Esophagus muscularis mucosa (tissue), 4 donors: ENCODE measurements around the gene ERBB4. TPM values are rescaled to one million over a fixed set of nuclear protein-coding genes. Genes with fewer than 3 reads are reported as not detected.

Experiments used
- DNase-seq: peaks from one replicate; pipeline ENCODE4 v3.0.0-alpha.2; 2017; ENCODE audit errors: extremely low spot score
- H3K27ac ChIP-seq, 4 donors: fragments of 200-600 bp; sonication (generic); replicated peaks in 1 of 4; 1 replicate in 3 of 4; 2 replicates in 1 of 4; pipeline ENCODE4 v1.5.1; 2016 to 2019; ENCODE audit warnings: mild to moderate bottlenecking in 1 of 4
- H3K27me3 ChIP-seq, 4 donors: fragments of 200-600 bp; sonication (generic); one replicate each; pipeline versions ENCODE4 v1.5.1 to v1.6.0; 2016 to 2019
- H3K36me3 ChIP-seq, 4 donors: fragments of 200-600 bp; sonication (generic); one replicate each; pipeline ENCODE4 v1.5.1; 2016 to 2019
- H3K4me1 ChIP-seq, 4 donors: fragments of 200-600 bp; sonication (generic); one replicate each; pipeline ENCODE4 v1.5.1; 2016 to 2019
- H3K4me3 ChIP-seq, 4 donors: fragments of 200-600 bp; sonication (generic); 1 replicate in 2 of 4; 2 replicates in 2 of 4; pipeline ENCODE4 v1.5.1; 2016 to 2019; ENCODE audit warnings: mild to moderate bottlenecking in 4 of 4, moderate library complexity in 1 of 4
- H3K9me3 ChIP-seq, 4 donors: fragments of 200-600 bp; sonication (generic); 1 replicate in 3 of 4; 2 replicates in 1 of 4; pipeline ENCODE4 v1.5.1; 2016 to 2019
- CTCF ChIP-seq, 3 experiments: fragments of 200-600 bp in 2 of 3; fragments of 450-650 bp in 1 of 3; sonication (generic) in 2 of 3; IDR thresholded peaks; one replicate each; pipeline ENCODE4 v1.5.1; 2017 to 2019; ENCODE audit warnings: antibody characterized with exemption in 3 of 3, mild to moderate bottlenecking in 2 of 3, moderate library complexity in 1 of 3
- EP300 ChIP-seq: sonication (generic); formaldehyde crosslinking; IDR thresholded peaks from one replicate; pipeline ENCODE4 v1.6.1; 2017; ENCODE audit warnings: antibody characterized with exemption
- POLR2A ChIP-seq: fragments of 450-650 bp; IDR thresholded peaks from one replicate; pipeline ENCODE4 v1.6.1; 2017; ENCODE audit warnings: antibody characterized with exemption, moderate library complexity, mild to moderate bottlenecking, low read depth
- POLR2AphosphoS5 ChIP-seq, 2 donors: sonication (generic); formaldehyde crosslinking; IDR thresholded peaks; one replicate each; pipeline ENCODE4 v1.6.1; 2017; ENCODE audit warnings: antibody characterized with exemption in 2 of 2
- WGBS: methylation state at CpG from one replicate; pipeline ENCODE4 v1.1.5; 2018; 5-methylcytosine and 5-hydroxymethylcytosine counted together
- intact Hi-C: fragments of 100-400 bp; cut with DNase I; formaldehyde crosslinking; loops from one replicate; pipeline ENCODE4 v1.15.1; 2023
- total RNA-seq, 4 donors: library from RNA; depleted of rRNA; stranded (reverse); fragments of >200 nt; gene quantifications; one replicate each; pipeline versions ENCODE4 v1.1.0 to v1.2.1, GENCODE V29; 2016

Gene ERBB4
- total RNA-seq, 4 donors from 2014 or later = under 0.01 to 0.19 (median 0.17) TPM

DNA sequence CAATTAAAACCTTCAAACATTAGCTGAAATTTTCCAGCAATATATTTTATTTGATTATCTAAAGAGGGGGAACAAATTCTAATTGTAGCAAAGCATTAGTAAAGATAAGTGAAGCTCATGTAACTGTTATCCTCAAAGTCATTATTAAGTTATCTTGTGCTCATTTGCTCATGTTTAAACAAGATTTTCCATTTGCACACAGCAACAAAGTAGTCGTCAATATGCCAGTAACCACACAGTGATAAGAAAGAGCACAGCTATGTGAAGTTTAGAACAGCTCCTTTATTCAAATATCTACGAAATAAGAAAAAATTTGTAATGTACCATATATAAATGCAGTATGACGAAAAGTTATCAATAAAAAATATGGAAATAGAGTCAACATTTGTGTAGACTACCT is 159.5 kb downstream of the ERBB4 start:
- Histone ChIP-seq H3K27me3 (no peaks in the 10 kb centered on the region), H3K27ac (no peak overlapping the region), H3K36me3 (no peaks in the 10 kb centered on the region), H3K9me3 (no peaks in the 10 kb centered on the region), H3K4me3 (no peak overlapping the region), H3K4me1 (no peaks in the 10 kb centered on the region)
- intact Hi-C loops = no loop called here
- TF ChIP-seq EP300 (no peak), CTCF (IDR thresholded peaks at IDR 0.05) (no peak), POLR2A (no peak), POLR2AphosphoS5 (IDR thresholded peaks at IDR 0.05) (no peak)
- 83% methylated on average over 3 of the region's 3 CpGs for WGBS
- no peak for DNase-seq

GRCh38 chr2:212367431-212367830 is 171.2 kb downstream of the ERBB4 start:
- no peak for DNase-seq

GRCh38 chr2:212364112-212364985 is 174.3 kb downstream of the ERBB4 start:
- Histone ChIP-seq H3K27me3 (no peaks in the 10 kb centered on the region), H3K4me1 (no peaks in the 10 kb centered on the region), H3K27ac (no peak overlapping the region), H3K36me3 (no peaks in the 10 kb centered on the region), H3K4me3 (no peak overlapping the region), H3K9me3 (no peaks in the 10 kb centered on the region)
- 60% methylated on average over 3 of the region's 3 CpGs for WGBS
- TF ChIP-seq EP300 = no peak
- no peak for TF ChIP-seq POLR2AphosphoS5 (IDR thresholded peaks at IDR 0.05)
- no peak for TF ChIP-seq POLR2A
- DNase-seq = no peak
- intact Hi-C loops = no loop called here

More at GRCh38 chr2:212367431-212367830, 171.2 kb downstream of the ERBB4 start:
- Histone ChIP-seq H3K9me3 (no peaks in the 10 kb centered on the region), H3K27me3 (no peaks in the 10 kb centered on the region), H3K4me3 (no peak overlapping the region), H3K4me1 (no peaks in the 10 kb centered on the region), H3K36me3 (no peaks in the 10 kb centered on the region), H3K27ac (no peak overlapping the region)
- TF ChIP-seq CTCF (IDR thresholded peaks at IDR 0.05) (no peak), POLR2AphosphoS5 (IDR thresholded peaks at IDR 0.05) (no peak), EP300 (no peak), POLR2A (no peak)
- WGBS = 83% methylated on average over 1 of the region's 1 CpG
- intact Hi-C loops = no loop called here

DNA sequence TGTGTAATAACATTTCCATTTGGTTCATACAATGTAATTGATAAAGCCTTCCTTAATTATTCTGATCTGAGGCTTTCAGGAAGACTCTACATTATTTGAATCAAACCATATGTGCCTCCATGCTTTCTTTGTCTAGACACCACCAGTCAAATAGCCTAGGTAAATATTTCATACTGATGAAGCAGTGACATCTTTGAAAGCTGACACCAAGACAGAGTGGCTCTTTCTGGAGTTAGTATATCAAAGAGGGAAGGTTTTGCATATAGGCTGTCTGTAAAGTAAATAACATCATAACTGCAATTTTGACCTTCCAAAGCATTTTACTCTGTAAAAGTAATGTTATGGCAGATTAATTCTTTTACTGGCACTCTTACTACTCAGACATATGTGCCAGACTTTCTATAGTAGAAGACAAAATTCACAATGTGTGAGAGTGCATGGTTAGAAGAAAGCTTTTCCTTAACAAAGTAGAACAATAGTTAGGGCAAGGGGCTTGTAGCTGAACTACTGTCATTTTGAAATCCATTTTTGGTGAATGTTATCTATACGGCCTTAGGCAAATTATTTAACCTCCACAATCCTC is 177.3 kb downstream of the ERBB4 start:
- no peak overlapping the region for H3K4me3 ChIP-seq
- DNase-seq = no peak
- H3K27ac ChIP-seq = no peak overlapping the region
- H3K36me3 ChIP-seq = no peaks in the 10 kb centered on the region
- no peaks in the 10 kb centered on the region for H3K9me3 ChIP-seq
- intact Hi-C loops = no loop called here
- 33% methylated on average over 1 of the region's 1 CpG for WGBS
- TF ChIP-seq CTCF (IDR thresholded peaks at IDR 0.05) = no peak
- no peak for TF ChIP-seq POLR2AphosphoS5 (IDR thresholded peaks at IDR 0.05)
- TF ChIP-seq EP300 = no peak
- no peak for TF ChIP-seq POLR2A
- no peaks in the 10 kb centered on the region for H3K27me3 ChIP-seq
- no peaks in the 10 kb centered on the region for H3K4me1 ChIP-seq

- Histone ChIP-seq H3K4me1 (no peaks in the 10 kb centered on the region), H3K4me3 (no peak overlapping the region)
- intact Hi-C loops = no loop called here
Measured at GRCh38 chr2:212360068-212360460, 178.5 kb downstream of the ERBB4 start.

More at GRCh38 chr2:212360068-212360460, 178.5 kb downstream of the ERBB4 start:
- Histone ChIP-seq H3K9me3 (no peaks in the 10 kb centered on the region), H3K27me3 (no peaks in the 10 kb centered on the region), H3K36me3 (no peaks in the 10 kb centered on the region), H3K27ac (no peak overlapping the region)
- DNase-seq = no peak
- TF ChIP-seq EP300 = no peak
- no peak for TF ChIP-seq CTCF (IDR thresholded peaks at IDR 0.05)
- no peak for TF ChIP-seq POLR2AphosphoS5 (IDR thresholded peaks at IDR 0.05)
- no peak for TF ChIP-seq POLR2A
